Lower leg skin (tissue), 4 donors: ENCODE results near the gene RYR2. TPM values are rescaled to one million over a fixed set of nuclear protein-coding genes. Genes with fewer than 3 reads are reported as not detected.

Source experiments
- DNase-seq, 2 donors: peaks; one replicate each; pipeline ENCODE4 v3.0.0-alpha.2; 2019; ENCODE audit warnings: low spot score in 2 of 2
- H3K4me3 ChIP-seq: fragments of 200-600 bp; sonication (generic); 2 replicates; pipeline ENCODE4 v1.5.1; 2017; ENCODE audit warnings: mild to moderate bottlenecking, low read depth; ENCODE audit not compliant: poor library complexity, severe bottlenecking
- POLR2A ChIP-seq, 2 donors: fragments of 450-650 bp; IDR thresholded peaks; one replicate each; pipeline ENCODE4 v1.6.1; 2016 to 2017; ENCODE audit warnings: antibody characterized with exemption in 2 of 2, mild to moderate bottlenecking in 1 of 2, moderate library complexity in 1 of 2
- WGBS, 2 donors: methylation state at CpG; one replicate each; pipeline ENCODE4 v1.1.5; 2018; 5-methylcytosine and 5-hydroxymethylcytosine counted together
- intact Hi-C: fragments of 100-400 bp; cut with DNase I; formaldehyde crosslinking; loops from one replicate; pipeline ENCODE4 v1.15.0; 2023; ENCODE audit warnings: low total_unique reads
- total RNA-seq, 4 donors: library from RNA; depleted of rRNA; stranded (reverse); fragments of >200 nt; gene quantifications; one replicate each; pipeline ENCODE4 v1.1.0, GENCODE V29; 2016
- TF ChIP-seq, protein P1 (sequence below), 3 donors: fragments of 450-650 bp; IDR thresholded peaks; one replicate each; pipeline ENCODE4 v1.5.1; 2016; ENCODE audit warnings: antibody characterized with exemption in 3 of 3, mild to moderate bottlenecking in 3 of 3, moderate library complexity in 2 of 3

The RYR2 gene
- total RNA-seq, 4 donors from 2014 or later = 0.19 to 0.97 (median 0.66) TPM

DNA sequence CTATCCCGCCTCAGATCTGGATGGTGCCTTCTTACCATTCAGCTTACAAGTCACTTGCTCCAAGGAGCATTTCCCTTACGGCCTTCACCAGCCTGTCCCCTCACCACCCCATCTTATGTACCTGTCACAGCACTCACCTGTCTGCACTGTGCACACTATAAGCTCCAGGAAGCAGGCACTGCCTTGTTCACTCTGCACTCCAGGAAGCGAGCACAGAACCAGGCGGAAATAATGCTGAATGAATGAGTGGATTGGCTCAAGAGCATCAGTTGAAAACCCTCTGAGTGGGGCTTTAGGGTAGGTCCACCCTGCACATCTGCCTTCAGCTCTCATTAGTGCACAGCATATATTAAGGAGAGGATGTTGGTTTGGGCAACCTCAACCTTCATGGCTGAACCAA, 8.9 kb upstream of the RYR2 start:
- intact Hi-C loops = no loop called here
- TF ChIP-seq, protein P1, sequence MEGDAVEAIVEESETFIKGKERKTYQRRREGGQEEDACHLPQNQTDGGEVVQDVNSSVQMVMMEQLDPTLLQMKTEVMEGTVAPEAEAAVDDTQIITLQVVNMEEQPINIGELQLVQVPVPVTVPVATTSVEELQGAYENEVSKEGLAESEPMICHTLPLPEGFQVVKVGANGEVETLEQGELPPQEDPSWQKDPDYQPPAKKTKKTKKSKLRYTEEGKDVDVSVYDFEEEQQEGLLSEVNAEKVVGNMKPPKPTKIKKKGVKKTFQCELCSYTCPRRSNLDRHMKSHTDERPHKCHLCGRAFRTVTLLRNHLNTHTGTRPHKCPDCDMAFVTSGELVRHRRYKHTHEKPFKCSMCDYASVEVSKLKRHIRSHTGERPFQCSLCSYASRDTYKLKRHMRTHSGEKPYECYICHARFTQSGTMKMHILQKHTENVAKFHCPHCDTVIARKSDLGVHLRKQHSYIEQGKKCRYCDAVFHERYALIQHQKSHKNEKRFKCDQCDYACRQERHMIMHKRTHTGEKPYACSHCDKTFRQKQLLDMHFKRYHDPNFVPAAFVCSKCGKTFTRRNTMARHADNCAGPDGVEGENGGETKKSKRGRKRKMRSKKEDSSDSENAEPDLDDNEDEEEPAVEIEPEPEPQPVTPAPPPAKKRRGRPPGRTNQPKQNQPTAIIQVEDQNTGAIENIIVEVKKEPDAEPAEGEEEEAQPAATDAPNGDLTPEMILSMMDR (IDR thresholded peaks at IDR 0.05) = no peak
- no peak for TF ChIP-seq POLR2A (IDR thresholded peaks at IDR 0.05)
- DNase-seq = no peak
- H3K4me3 ChIP-seq = no peak overlapping the region
- 92 to 94% methylated on average over 4 of the region's 4 CpGs for WGBS, 2 donors

GRCh38 chr1:237033804-237034203, 8.2 kb upstream of the RYR2 start:
- no peak overlapping the region for H3K4me3 ChIP-seq
- WGBS, 2 donors = 71 to 78% methylated on average over 4 of the region's 4 CpGs
- intact Hi-C loops = no loop called here
- TF ChIP-seq POLR2A (IDR thresholded peaks at IDR 0.05) = no peak
- TF ChIP-seq, protein P1 (IDR thresholded peaks at IDR 0.05) = no peak
- DNase-seq = no peak

GRCh38 chr1:237035759-237036158, 6.2 kb upstream of the RYR2 start:
- DNase-seq = no peak
- no peak overlapping the region for H3K4me3 ChIP-seq
- TF ChIP-seq, protein P1 (IDR thresholded peaks at IDR 0.05) = no peak
- TF ChIP-seq POLR2A (IDR thresholded peaks at IDR 0.05) = no peak
- intact Hi-C loops = no loop called here
- WGBS, 2 donors = 92 to 100% methylated on average over 1 of the region's 1 CpG

- WGBS, 2 donors = 81 to 83% methylated on average over 6 of the region's 6 CpGs
- DNase-seq = no peak
- TF ChIP-seq, protein P1 (IDR thresholded peaks at IDR 0.05) = no peak
- no peak for TF ChIP-seq POLR2A (IDR thresholded peaks at IDR 0.05)
- intact Hi-C loops = no loop called here
- H3K4me3 ChIP-seq = no peak overlapping the region
These were observed 3.8 kb upstream of the RYR2 start for GRCh38 chr1:237038211-237038610.

GRCh38 chr1:237040823-237041222, 1.2 kb upstream of the RYR2 start:
- 68 to 74% methylated on average over 10 of the region's 10 CpGs for WGBS, 2 donors
- no peak for TF ChIP-seq POLR2A (IDR thresholded peaks at IDR 0.05)
- TF ChIP-seq, protein P1 (IDR thresholded peaks at IDR 0.05) = no peak
- DNase-seq = no peak
- no peak overlapping the region for H3K4me3 ChIP-seq
- intact Hi-C loops = no loop called here

- 16 to 25% methylated on average over 7 of the region's 7 CpGs for WGBS, 2 donors
- TF ChIP-seq, protein P1 (IDR thresholded peaks at IDR 0.05) = no peak
- TF ChIP-seq POLR2A (IDR thresholded peaks at IDR 0.05) = no peak
- H3K4me3 ChIP-seq = no peak overlapping the region
- DNase-seq = no peak
- intact Hi-C loops = no loop called here
These were observed 556 bp upstream of the RYR2 start for GRCh38 chr1:237041461-237041794.
